Fibroblast of lung (primary cell): ENCODE measurements around the gene GUCY2D. TPM values are rescaled to one million over a fixed set of nuclear protein-coding genes. Genes with fewer than 3 reads are reported as not detected.

Experiments used
- DNase-seq, 2 donors: peaks; one replicate each; pipeline versions ENCODE4 v3.0.0 to v3.0.0-alpha.2; 2010; ENCODE audit warnings: low read depth in 2 of 2
- H2AFZ ChIP-seq: 2 replicates; pipeline ENCODE4 v1.5.1; 2012; ENCODE audit warnings: low read length, control low read depth, inconsistent platforms
- H3K27ac ChIP-seq: 2 replicates; pipeline ENCODE4 v1.5.1; 2011; ENCODE audit warnings: low read length, control low read depth; ENCODE audit not compliant: insufficient read depth
- H3K27me3 ChIP-seq: 2 replicates; pipeline ENCODE4 v1.5.1; 2011; ENCODE audit warnings: mild to moderate bottlenecking, low read length; ENCODE audit not compliant: control insufficient read depth, insufficient read depth
- H3K36me3 ChIP-seq: 2 replicates; pipeline ENCODE4 v1.5.1; 2011; ENCODE audit warnings: low read length; ENCODE audit not compliant: control insufficient read depth, insufficient read depth
- H3K4me1 ChIP-seq: 2 replicates; pipeline ENCODE4 v1.5.1; 2011; ENCODE audit warnings: low read length; ENCODE audit not compliant: control insufficient read depth, insufficient read depth; ENCODE audit errors: extremely low read depth
- H3K4me2 ChIP-seq: 2 replicates; pipeline ENCODE4 v1.5.1; 2011; ENCODE audit warnings: low read length, control low read depth; ENCODE audit not compliant: insufficient read depth; ENCODE audit errors: extremely low read depth
- H3K4me3 ChIP-seq, 4 experiments: fragments of 200-600 bp in 1 of 4; sonication (generic) in 1 of 4; replicated peaks in 1 of 4; 2 replicates each; pipeline ENCODE4 v1.5.1; 2011 to 2016; ENCODE audit warnings: low read length in 4 of 4, low read depth in 3 of 4, mild to moderate bottlenecking in 3 of 4, control low read depth in 2 of 4, inconsistent platforms in 1 of 4, mixed read lengths in 1 of 4; ENCODE audit not compliant: insufficient read depth in 1 of 4; ENCODE audit errors: control extremely low read depth in 1 of 4
- H3K79me2 ChIP-seq: 2 replicates; pipeline ENCODE4 v1.5.1; 2012; ENCODE audit warnings: mild to moderate bottlenecking, low read length, inconsistent platforms; ENCODE audit not compliant: control insufficient read depth, insufficient read depth
- H3K9ac ChIP-seq: 2 replicates; pipeline ENCODE4 v1.5.1; 2011; ENCODE audit warnings: mild to moderate bottlenecking, low read length, control low read depth; ENCODE audit not compliant: insufficient read depth
- H3K9me3 ChIP-seq: 2 replicates; pipeline ENCODE4 v1.5.1; 2012; ENCODE audit warnings: low read depth, low read length; ENCODE audit not compliant: control insufficient read depth, insufficient read depth
- H4K20me1 ChIP-seq: 2 replicates; pipeline ENCODE4 v1.5.1; 2011; ENCODE audit warnings: low read length; ENCODE audit not compliant: control insufficient read depth, insufficient read depth; ENCODE audit errors: extremely low read depth
- EZH2 ChIP-seq: IDR thresholded peaks from 2 replicates; pipeline ENCODE4 v1.5.1; 2012; ENCODE audit warnings: low read length, control low read depth, mild to moderate bottlenecking; ENCODE audit errors: missing control alignments
- polyA plus RNA-seq, 2 donors: library from polyadenylated mRNA; depleted of rRNA in 1 of 2; stranded (reverse) in 1 of 2; unstranded in 1 of 2; fragments of >200 nt; gene quantifications; 2 replicates each; pipeline ENCODE4 v1.2.1, GENCODE V29; 2011 to 2012; ENCODE audit warnings: missing spikeins in 1 of 2
- total RNA-seq: library from RNA; depleted of rRNA; stranded (reverse); fragments of >200 nt; gene quantifications from 2 replicates; pipeline ENCODE4 v1.2.1, GENCODE V29; 2014
- TF ChIP-seq, protein P1 (sequence below), 2 donors: IDR thresholded peaks in 1 of 2; conservative IDR thresholded peaks in 1 of 2; 1 replicate in 1 of 2; 2 replicates in 1 of 2; pipeline ENCODE4 v1.5.1; 2011 to 2012; ENCODE audit warnings: low read length in 2 of 2, control low read depth in 1 of 2, inconsistent platforms in 1 of 2, low read depth in 1 of 2, mild to moderate bottlenecking in 1 of 2

GUCY2D gene
- total and polyA plus RNA-seq, 2 donors (not counting 1 experiment from before 2014, with no cell fraction given): not detected

DNA sequence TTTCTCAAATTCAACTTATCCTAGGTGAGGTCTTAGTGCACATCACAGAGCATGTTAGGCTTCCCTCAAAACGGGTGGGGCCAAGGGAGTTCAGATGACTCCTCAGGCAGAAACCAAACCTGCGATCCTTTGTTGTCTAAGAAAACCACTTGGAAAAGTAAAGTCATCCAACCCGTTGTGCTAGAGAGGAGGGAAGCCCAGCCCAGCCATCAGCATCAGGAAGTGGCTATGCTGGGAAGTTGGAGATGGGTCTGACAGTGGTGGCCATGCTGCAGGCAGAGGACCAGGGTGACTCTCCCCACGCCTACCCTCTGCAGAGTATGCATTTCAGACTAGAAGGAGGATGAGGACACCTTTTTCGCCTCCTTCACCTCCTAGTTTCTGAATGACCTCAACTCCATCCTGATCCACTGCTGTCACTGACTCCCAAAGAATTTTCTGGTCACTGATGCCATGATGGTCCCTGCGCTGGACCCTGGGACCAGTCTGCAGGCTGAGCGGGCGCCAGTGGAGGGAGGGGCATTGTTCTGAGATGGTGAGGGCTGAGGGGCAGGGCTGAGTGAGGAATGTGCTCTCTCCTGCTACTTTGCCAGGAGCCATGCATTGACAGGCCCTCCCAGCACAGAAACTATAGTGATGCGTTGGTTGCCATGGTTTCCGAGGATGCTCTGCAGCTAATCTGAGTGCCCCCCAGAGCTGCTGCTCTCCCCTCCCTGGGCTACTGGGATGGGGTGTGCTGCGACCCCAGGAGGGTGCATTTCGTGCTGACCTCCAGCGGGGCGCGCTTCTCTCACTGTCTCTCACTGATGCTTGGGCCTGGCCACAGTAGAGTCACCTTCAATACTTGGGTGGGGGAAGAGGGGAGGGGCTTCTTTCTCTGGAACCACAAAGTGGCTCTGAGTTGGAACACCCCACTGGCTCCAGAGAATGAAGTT lies 64.7 kb downstream of the GUCY2D start:
- Histone ChIP-seq H3K27me3 (peaks cover 45% of the 10 kb centered on the region), H4K20me1 (no peaks in the 10 kb centered on the region), H3K4me2 (no peak overlapping the region), H3K4me3 (no peak overlapping the region), H3K79me2 (no peaks in the 10 kb centered on the region), H3K4me1 (no peaks in the 10 kb centered on the region), H3K36me3 (no peaks in the 10 kb centered on the region), H3K9ac (no peak overlapping the region), H3K27ac (no peak overlapping the region), H3K9me3 (no peaks in the 10 kb centered on the region), H2AFZ (no peak overlapping the region)
- no peak for DNase-seq
- TF ChIP-seq, protein P1, sequence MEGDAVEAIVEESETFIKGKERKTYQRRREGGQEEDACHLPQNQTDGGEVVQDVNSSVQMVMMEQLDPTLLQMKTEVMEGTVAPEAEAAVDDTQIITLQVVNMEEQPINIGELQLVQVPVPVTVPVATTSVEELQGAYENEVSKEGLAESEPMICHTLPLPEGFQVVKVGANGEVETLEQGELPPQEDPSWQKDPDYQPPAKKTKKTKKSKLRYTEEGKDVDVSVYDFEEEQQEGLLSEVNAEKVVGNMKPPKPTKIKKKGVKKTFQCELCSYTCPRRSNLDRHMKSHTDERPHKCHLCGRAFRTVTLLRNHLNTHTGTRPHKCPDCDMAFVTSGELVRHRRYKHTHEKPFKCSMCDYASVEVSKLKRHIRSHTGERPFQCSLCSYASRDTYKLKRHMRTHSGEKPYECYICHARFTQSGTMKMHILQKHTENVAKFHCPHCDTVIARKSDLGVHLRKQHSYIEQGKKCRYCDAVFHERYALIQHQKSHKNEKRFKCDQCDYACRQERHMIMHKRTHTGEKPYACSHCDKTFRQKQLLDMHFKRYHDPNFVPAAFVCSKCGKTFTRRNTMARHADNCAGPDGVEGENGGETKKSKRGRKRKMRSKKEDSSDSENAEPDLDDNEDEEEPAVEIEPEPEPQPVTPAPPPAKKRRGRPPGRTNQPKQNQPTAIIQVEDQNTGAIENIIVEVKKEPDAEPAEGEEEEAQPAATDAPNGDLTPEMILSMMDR (conservative IDR thresholded peaks at IDR 0.05 in 1 of 2, IDR thresholded peaks at IDR 0.05 in 1 of 2; ENCODE audit: low read depth in 1 of 2, low read length in 2 of 2): no peak
- no peak for TF ChIP-seq EZH2

DNA sequence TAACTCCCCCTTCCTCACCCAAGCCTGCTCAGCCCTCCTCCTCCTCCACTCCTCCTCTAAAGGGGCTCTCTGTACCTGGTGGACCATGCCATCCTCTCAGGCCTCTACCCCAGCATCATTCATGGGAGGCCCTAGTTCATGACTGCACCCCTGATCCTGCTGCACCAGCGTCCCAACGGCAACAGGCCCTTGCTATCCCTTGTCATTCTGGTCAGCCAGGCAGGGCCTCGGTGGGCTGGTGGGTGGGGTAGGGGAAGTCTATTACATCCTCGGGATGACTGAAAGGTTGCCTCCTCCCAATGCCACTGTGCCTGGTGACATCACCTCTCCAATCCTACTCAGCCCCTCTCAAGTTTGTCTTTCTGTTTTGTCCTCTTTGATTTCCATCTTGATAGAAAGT lies 65.4 kb downstream of the GUCY2D start:
- Histone ChIP-seq H3K27me3 (peaks cover 44% of the 10 kb centered on the region), H3K36me3 (no peaks in the 10 kb centered on the region), H4K20me1 (no peaks in the 10 kb centered on the region), H3K9me3 (no peaks in the 10 kb centered on the region), H2AFZ (no peak overlapping the region), H3K4me2 (no peak overlapping the region), H3K27ac (no peak overlapping the region), H3K4me1 (no peaks in the 10 kb centered on the region), H3K79me2 (no peaks in the 10 kb centered on the region), H3K4me3 (no peak overlapping the region), H3K9ac (no peak overlapping the region)
- no peak for TF ChIP-seq EZH2
- TF ChIP-seq, protein P1 (conservative IDR thresholded peaks at IDR 0.05 in 1 of 2, IDR thresholded peaks at IDR 0.05 in 1 of 2; ENCODE audit: low read depth in 1 of 2, low read length in 2 of 2): no peak
- DNase-seq: no peak

DNA sequence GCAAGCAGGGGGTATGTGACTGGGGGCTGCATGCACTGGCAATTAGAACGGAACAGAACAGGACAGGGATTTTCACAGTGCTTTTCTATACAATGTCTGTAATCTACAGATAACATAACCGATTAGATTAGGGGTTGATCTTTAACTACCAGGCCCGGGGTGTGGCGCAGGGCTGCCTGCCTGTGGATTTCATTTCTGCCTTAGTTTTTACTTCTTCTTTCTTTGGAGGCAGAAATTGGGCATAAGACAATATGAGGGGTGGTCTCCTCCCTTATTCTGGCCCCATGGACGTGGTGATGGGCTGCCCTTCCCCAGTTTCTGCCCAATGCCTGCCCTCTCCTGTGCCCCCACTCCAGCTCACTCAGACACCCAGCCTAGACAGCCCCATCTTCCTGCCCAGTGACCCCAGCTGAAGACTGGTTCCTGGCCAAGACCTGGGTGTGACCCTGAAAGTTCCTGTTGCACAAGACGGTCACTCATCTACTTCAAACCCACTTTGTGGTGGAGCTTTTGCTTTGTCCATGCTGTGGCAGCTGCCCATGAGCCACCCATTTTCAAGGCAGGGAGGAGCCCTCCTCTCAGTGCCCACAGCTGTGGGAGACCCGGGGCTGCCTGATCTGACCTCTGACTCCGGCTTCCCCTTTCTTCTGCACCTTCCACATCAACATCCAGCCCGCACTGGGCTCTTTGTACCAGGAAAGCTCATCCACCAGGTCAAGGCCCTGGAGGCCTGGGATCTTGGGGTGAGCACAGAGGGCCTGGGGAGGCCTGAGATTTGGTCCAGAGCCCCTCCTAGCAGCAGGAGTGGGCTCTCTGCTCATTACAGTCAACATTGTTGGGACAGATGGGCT lies 66.5 kb downstream of the GUCY2D start:
- Histone ChIP-seq H3K79me2 (no peaks in the 10 kb centered on the region), H3K4me3 (no peak overlapping the region), H4K20me1 (no peaks in the 10 kb centered on the region), H3K36me3 (no peaks in the 10 kb centered on the region), H3K9ac (no peak overlapping the region), H2AFZ (no peak overlapping the region), H3K4me1 (no peaks in the 10 kb centered on the region), H3K9me3 (no peaks in the 10 kb centered on the region), H3K27ac (no peak overlapping the region), H3K27me3 (peaks cover 45% of the 10 kb centered on the region), H3K4me2 (no peak overlapping the region)
- DNase-seq: no peak
- no peak for TF ChIP-seq EZH2
- TF ChIP-seq, protein P1 (conservative IDR thresholded peaks at IDR 0.05 in 1 of 2, IDR thresholded peaks at IDR 0.05 in 1 of 2; ENCODE audit: low read depth in 1 of 2, low read length in 2 of 2): no peak
